ENCODE measurements around the gene SCRN3. TPM values are rescaled to one million over a fixed set of nuclear protein-coding genes. Genes with fewer than 3 reads are reported as not detected.
A peak's percentile ranks its signal among the peaks of the same experiment; 100 is the strongest.

The SCRN3 gene
- total and polyA plus RNA-seq, 2 experiments from 2014 or later, result 19.9 to 31.4 TPM

GRCh38 chr2:174454566-174454965 is 59.0 kb downstream of the SCRN3 start:
- Histone ChIP-seq H3K4me1 (ENCODE audit: insufficient read depth) (no peaks in the 10 kb centered on the region), H2AFZ (no peak overlapping the region), H3K9me2 (replicated peaks; ENCODE audit: insufficient read depth) (no peaks in the 10 kb centered on the region), H3K4me2 (no peak overlapping the region), H3K27me3 (no peaks in the 10 kb centered on the region), H3K36me3 (replicated peaks; ENCODE audit: insufficient read depth, low read depth) (no peaks in the 10 kb centered on the region), H4K20me1 (ENCODE audit: insufficient read depth, poor library complexity, severe bottlenecking) (no peaks in the 10 kb centered on the region), H3K27ac (no peak overlapping the region), H3K79me2 (no peaks in the 10 kb centered on the region), H3K4me3 (no peak overlapping the region), H3K9me3 (ENCODE audit: low read depth) (no peaks in the 10 kb centered on the region)
- no peak for DNase-seq (ENCODE audit: low spot score)
- TF ChIP-seq EZH2 (IDR thresholded peaks at IDR 0.05; ENCODE audit: borderline replicate concordance) (no peak), CTCF (IDR thresholded peaks at IDR 0.05; ENCODE audit: poor library complexity) (no peak), EZH2phosphoT487 (IDR thresholded peaks at IDR 0.05; ENCODE audit: low read depth, severe bottlenecking, unreplicated experiment) (no peak)
- 98% methylated on average over 2 of the region's 2 CpGs for WGBS (ENCODE audit: low lambda C conversion rate, missing lambda C conversion rate)

GRCh38 chr2:174461221-174461620 is 65.7 kb downstream of the SCRN3 start:
- H3K4me3 ChIP-seq, result no peak overlapping the region
- H3K4me1 ChIP-seq (ENCODE audit: insufficient read depth), result no peaks in the 10 kb centered on the region
- H2AFZ ChIP-seq, result no peak overlapping the region
- no peaks in the 10 kb centered on the region for H3K9me3 ChIP-seq (ENCODE audit: low read depth)
- WGBS (ENCODE audit: low lambda C conversion rate, missing lambda C conversion rate), result 86% methylated on average over 1 of the region's 1 CpG
- H3K9me2 ChIP-seq (replicated peaks; ENCODE audit: insufficient read depth), result no peaks in the 10 kb centered on the region
- H3K27me3 ChIP-seq, result no peaks in the 10 kb centered on the region
- H3K27ac ChIP-seq, result no peak overlapping the region
- DNase-seq (ENCODE audit: low spot score), result no peak
- TF ChIP-seq EZH2 (IDR thresholded peaks at IDR 0.05; ENCODE audit: borderline replicate concordance), result no peak
- TF ChIP-seq CTCF (IDR thresholded peaks at IDR 0.05; ENCODE audit: poor library complexity), result no peak
- TF ChIP-seq EZH2phosphoT487 (IDR thresholded peaks at IDR 0.05; ENCODE audit: low read depth, severe bottlenecking, unreplicated experiment), result no peak
- H4K20me1 ChIP-seq (ENCODE audit: insufficient read depth, poor library complexity, severe bottlenecking), result no peaks in the 10 kb centered on the region
- no peaks in the 10 kb centered on the region for H3K36me3 ChIP-seq (replicated peaks; ENCODE audit: insufficient read depth, low read depth)
- no peak overlapping the region for H3K4me2 ChIP-seq
- no peaks in the 10 kb centered on the region for H3K79me2 ChIP-seq

GRCh38 chr2:174465327-174465726 is 69.8 kb downstream of the SCRN3 start:
- Histone ChIP-seq H3K4me1 (ENCODE audit: insufficient read depth) (no peaks in the 10 kb centered on the region), H4K20me1 (ENCODE audit: insufficient read depth, poor library complexity, severe bottlenecking) (no peaks in the 10 kb centered on the region), H3K27ac (no peak overlapping the region), H3K36me3 (replicated peaks; ENCODE audit: insufficient read depth, low read depth) (no peaks in the 10 kb centered on the region), H2AFZ (no peak overlapping the region), H3K79me2 (no peaks in the 10 kb centered on the region), H3K9me3 (ENCODE audit: low read depth) (no peaks in the 10 kb centered on the region), H3K4me3 (no peak overlapping the region), H3K27me3 (no peaks in the 10 kb centered on the region), H3K9me2 (replicated peaks; ENCODE audit: insufficient read depth) (no peaks in the 10 kb centered on the region), H3K4me2 (no peak overlapping the region)
- DNase-seq (ENCODE audit: low spot score), result peak; percentile 8
- TF ChIP-seq CTCF (IDR thresholded peaks at IDR 0.05; ENCODE audit: poor library complexity), result no peak
- TF ChIP-seq EZH2phosphoT487 (IDR thresholded peaks at IDR 0.05; ENCODE audit: low read depth, severe bottlenecking, unreplicated experiment), result no peak
- no peak for TF ChIP-seq EZH2 (IDR thresholded peaks at IDR 0.05; ENCODE audit: borderline replicate concordance)
- 73% methylated on average over 4 of the region's 4 CpGs for WGBS (ENCODE audit: low lambda C conversion rate, missing lambda C conversion rate)

GRCh38 chr2:174473796-174474195 is 78.3 kb downstream of the SCRN3 start:
- H3K79me2 ChIP-seq, result no peaks in the 10 kb centered on the region
- no peak for TF ChIP-seq EZH2 (IDR thresholded peaks at IDR 0.05; ENCODE audit: borderline replicate concordance)
- TF ChIP-seq EZH2phosphoT487 (IDR thresholded peaks at IDR 0.05; ENCODE audit: low read depth, severe bottlenecking, unreplicated experiment), result no peak
- TF ChIP-seq CTCF (IDR thresholded peaks at IDR 0.05; ENCODE audit: poor library complexity), result no peak
- DNase-seq (ENCODE audit: low spot score), result no peak
- no peak overlapping the region for H2AFZ ChIP-seq
- WGBS (ENCODE audit: low lambda C conversion rate, missing lambda C conversion rate), result 78% methylated on average over 3 of the region's 3 CpGs
- no peaks in the 10 kb centered on the region for H3K9me2 ChIP-seq (replicated peaks; ENCODE audit: insufficient read depth)
- no peaks in the 10 kb centered on the region for H3K4me1 ChIP-seq (ENCODE audit: insufficient read depth)
- H3K4me2 ChIP-seq, result no peak overlapping the region
- no peaks in the 10 kb centered on the region for H4K20me1 ChIP-seq (ENCODE audit: insufficient read depth, poor library complexity, severe bottlenecking)
- no peak overlapping the region for H3K27ac ChIP-seq
- no peaks in the 10 kb centered on the region for H3K9me3 ChIP-seq (ENCODE audit: low read depth)
- H3K27me3 ChIP-seq, result no peaks in the 10 kb centered on the region
- H3K4me3 ChIP-seq, result no peak overlapping the region
- H3K36me3 ChIP-seq (replicated peaks; ENCODE audit: insufficient read depth, low read depth), result no peaks in the 10 kb centered on the region

Data from hepatocyte (in vitro differentiated cells).